Uterus (tissue), 4 donors: ENCODE data around the gene CACNA2D4. TPM values are rescaled to one million over a fixed set of nuclear protein-coding genes. Genes with fewer than 3 reads are reported as not detected.

Experiments used
- DNase-seq, 2 donors: peaks; one replicate each; pipeline ENCODE4 v3.0.0-alpha.2; 2019 to 2020
- H3K27ac ChIP-seq, 2 donors: fragments of 200-600 bp; sonication (generic); 1 replicate in 1 of 2; 2 replicates in 1 of 2; pipeline ENCODE4 v1.5.1; 2016 to 2018
- H3K27me3 ChIP-seq, 2 donors: fragments of 200-600 bp; sonication (generic); one replicate each; pipeline ENCODE4 v1.5.1; 2018 to 2019; ENCODE audit warnings: control low read depth in 1 of 2
- H3K36me3 ChIP-seq, 2 donors: fragments of 200-600 bp; sonication (generic); one replicate each; pipeline ENCODE4 v1.5.1; 2019; ENCODE audit warnings: control low read depth in 1 of 2
- H3K4me1 ChIP-seq, 2 donors: fragments of 200-600 bp; sonication (generic); one replicate each; pipeline ENCODE4 v1.5.1; 2018 to 2019; ENCODE audit warnings: control low read depth in 1 of 2
- H3K4me3 ChIP-seq, 2 donors: fragments of 200-600 bp; sonication (generic); 1 replicate in 1 of 2; 2 replicates in 1 of 2; pipeline ENCODE4 v1.5.1; 2018 to 2019; ENCODE audit warnings: mild to moderate bottlenecking in 1 of 2
- H3K9me3 ChIP-seq, 2 donors: fragments of 200-600 bp; sonication (generic); one replicate each; pipeline ENCODE4 v1.5.1; 2019; ENCODE audit warnings: control low read depth in 1 of 2
- POLR2A ChIP-seq, 2 donors: fragments of 450-650 bp; IDR thresholded peaks; one replicate each; pipeline ENCODE4 v1.6.1; 2016; ENCODE audit warnings: antibody characterized with exemption in 2 of 2, mild to moderate bottlenecking in 1 of 2, moderate library complexity in 1 of 2
- intact Hi-C: fragments of 100-400 bp; cut with DNase I; formaldehyde crosslinking; loops from one replicate; pipeline ENCODE4 v1.15.1; 2023; ENCODE audit warnings: low total_unique reads
- total RNA-seq, 4 donors: library from RNA; depleted of rRNA in 3 of 4; stranded (reverse); fragments of >200 nt in 3 of 4; gene quantifications; one replicate each; pipeline versions ENCODE4 v1.1.0 to v1.2.4, GENCODE V29; 2014 to 2023
- TF ChIP-seq, protein P1 (sequence below), 4 experiments: fragments of 200-600 bp in 2 of 4; fragments of 450-650 bp in 2 of 4; sonication (generic) in 2 of 4; IDR thresholded peaks; one replicate each; pipeline ENCODE4 v1.5.1; 2016 to 2019; ENCODE audit warnings: antibody characterized with exemption in 4 of 4, mild to moderate bottlenecking in 2 of 4, moderate library complexity in 1 of 4
- donor health status: DM: yes; HTN: yes; CAD: no.

The CACNA2D4 gene
- total RNA-seq, 4 donors from 2014 or later, result 2.6 to 4.1 (median 4.0) TPM; not detected in 1

GRCh38 chr12:1844661-1845409 lies 73.6 kb downstream of the CACNA2D4 start:
- Histone ChIP-seq H3K27ac (no peak overlapping the region), H3K27me3 (no peaks in the 10 kb centered on the region), H3K36me3 (no peaks in the 10 kb centered on the region), H3K4me3 (no peak overlapping the region), H3K4me1 (no peaks in the 10 kb centered on the region), H3K9me3 (no peaks in the 10 kb centered on the region)
- no peak for DNase-seq
- TF ChIP-seq, protein P1, sequence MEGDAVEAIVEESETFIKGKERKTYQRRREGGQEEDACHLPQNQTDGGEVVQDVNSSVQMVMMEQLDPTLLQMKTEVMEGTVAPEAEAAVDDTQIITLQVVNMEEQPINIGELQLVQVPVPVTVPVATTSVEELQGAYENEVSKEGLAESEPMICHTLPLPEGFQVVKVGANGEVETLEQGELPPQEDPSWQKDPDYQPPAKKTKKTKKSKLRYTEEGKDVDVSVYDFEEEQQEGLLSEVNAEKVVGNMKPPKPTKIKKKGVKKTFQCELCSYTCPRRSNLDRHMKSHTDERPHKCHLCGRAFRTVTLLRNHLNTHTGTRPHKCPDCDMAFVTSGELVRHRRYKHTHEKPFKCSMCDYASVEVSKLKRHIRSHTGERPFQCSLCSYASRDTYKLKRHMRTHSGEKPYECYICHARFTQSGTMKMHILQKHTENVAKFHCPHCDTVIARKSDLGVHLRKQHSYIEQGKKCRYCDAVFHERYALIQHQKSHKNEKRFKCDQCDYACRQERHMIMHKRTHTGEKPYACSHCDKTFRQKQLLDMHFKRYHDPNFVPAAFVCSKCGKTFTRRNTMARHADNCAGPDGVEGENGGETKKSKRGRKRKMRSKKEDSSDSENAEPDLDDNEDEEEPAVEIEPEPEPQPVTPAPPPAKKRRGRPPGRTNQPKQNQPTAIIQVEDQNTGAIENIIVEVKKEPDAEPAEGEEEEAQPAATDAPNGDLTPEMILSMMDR (IDR thresholded peaks at IDR 0.05), result no peak
- no peak for TF ChIP-seq POLR2A (IDR thresholded peaks at IDR 0.05)
- intact Hi-C loops, result no loop called here

- DNase-seq, result peak in 1 of 2 donors; percentile 5
- intact Hi-C loops, result no loop called here
These were observed 74.2 kb downstream of the CACNA2D4 start for GRCh38 chr12:1844223-1844622.

GRCh38 chr12:1843641-1844005 lies 74.8 kb downstream of the CACNA2D4 start:
- TF ChIP-seq, protein P1 (IDR thresholded peaks at IDR 0.05), result no peak
- no peak for TF ChIP-seq POLR2A (IDR thresholded peaks at IDR 0.05)
- Histone ChIP-seq H3K4me3 (no peak overlapping the region), H3K27ac (no peak overlapping the region), H3K4me1 (no peaks in the 10 kb centered on the region), H3K9me3 (no peaks in the 10 kb centered on the region), H3K36me3 (no peaks in the 10 kb centered on the region), H3K27me3 (no peaks in the 10 kb centered on the region)
- DNase-seq, result no peak
- intact Hi-C loops, result no loop called here

More at GRCh38 chr12:1844223-1844622, 74.2 kb downstream of the CACNA2D4 start:
- Histone ChIP-seq H3K27ac (no peak overlapping the region), H3K9me3 (no peaks in the 10 kb centered on the region), H3K27me3 (no peaks in the 10 kb centered on the region), H3K4me1 (no peaks in the 10 kb centered on the region), H3K4me3 (no peak overlapping the region), H3K36me3 (no peaks in the 10 kb centered on the region)
- TF ChIP-seq POLR2A (IDR thresholded peaks at IDR 0.05), result no peak
- TF ChIP-seq, protein P1 (IDR thresholded peaks at IDR 0.05), result no peak

GRCh38 chr12:1842905-1843640 lies 75.4 kb downstream of the CACNA2D4 start:
- Histone ChIP-seq H3K4me3 (no peak overlapping the region), H3K27me3 (no peaks in the 10 kb centered on the region), H3K36me3 (no peaks in the 10 kb centered on the region), H3K9me3 (no peaks in the 10 kb centered on the region), H3K4me1 (no peaks in the 10 kb centered on the region), H3K27ac (no peak overlapping the region)
- peak in 1 of 2 donors; percentile 6 for DNase-seq
- intact Hi-C loops, result no loop called here
- TF ChIP-seq POLR2A (IDR thresholded peaks at IDR 0.05), result no peak
- TF ChIP-seq, protein P1 (IDR thresholded peaks at IDR 0.05), result no peak
